Spleen (tissue), 7 donors: ENCODE results near the gene MIA2.

Source experiments
- POLR2A ChIP-seq, 3 donors: fragments of 450-650 bp; IDR thresholded peaks; one replicate each; pipeline ENCODE4 v1.5.1; 2017; ENCODE audit warnings: antibody characterized with exemption in 3 of 3, mild to moderate bottlenecking in 1 of 3
- TF ChIP-seq, protein P1 (sequence below), 11 experiments: fragments of 200-600 bp in 7 of 11; fragments of 450-650 bp in 4 of 11; sonication (generic) in 4 of 11; IDR thresholded peaks in 8 of 11; conservative IDR thresholded peaks in 3 of 11; 1 replicate in 7 of 11; 2 replicates in 4 of 11; pipeline versions ENCODE4 v1.4.0 to v1.8.0; 2016 to 2021; ENCODE audit warnings: antibody characterized with exemption in 11 of 11, inconsistent platforms in 4 of 11, mild to moderate bottlenecking in 1 of 11
- donor health status: DM: no; HTN: no; CAD: no; lungs with moderate emphysema.
- donor health status: DM: no; HTN: no; CAD: no.
- donor health status: DM: no; HTN: no; CAD: no.

- TF ChIP-seq POLR2A (IDR thresholded peaks at IDR 0.05) = no peak
- TF ChIP-seq, protein P1, sequence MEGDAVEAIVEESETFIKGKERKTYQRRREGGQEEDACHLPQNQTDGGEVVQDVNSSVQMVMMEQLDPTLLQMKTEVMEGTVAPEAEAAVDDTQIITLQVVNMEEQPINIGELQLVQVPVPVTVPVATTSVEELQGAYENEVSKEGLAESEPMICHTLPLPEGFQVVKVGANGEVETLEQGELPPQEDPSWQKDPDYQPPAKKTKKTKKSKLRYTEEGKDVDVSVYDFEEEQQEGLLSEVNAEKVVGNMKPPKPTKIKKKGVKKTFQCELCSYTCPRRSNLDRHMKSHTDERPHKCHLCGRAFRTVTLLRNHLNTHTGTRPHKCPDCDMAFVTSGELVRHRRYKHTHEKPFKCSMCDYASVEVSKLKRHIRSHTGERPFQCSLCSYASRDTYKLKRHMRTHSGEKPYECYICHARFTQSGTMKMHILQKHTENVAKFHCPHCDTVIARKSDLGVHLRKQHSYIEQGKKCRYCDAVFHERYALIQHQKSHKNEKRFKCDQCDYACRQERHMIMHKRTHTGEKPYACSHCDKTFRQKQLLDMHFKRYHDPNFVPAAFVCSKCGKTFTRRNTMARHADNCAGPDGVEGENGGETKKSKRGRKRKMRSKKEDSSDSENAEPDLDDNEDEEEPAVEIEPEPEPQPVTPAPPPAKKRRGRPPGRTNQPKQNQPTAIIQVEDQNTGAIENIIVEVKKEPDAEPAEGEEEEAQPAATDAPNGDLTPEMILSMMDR (IDR thresholded peaks at IDR 0.05 in 8 of 11, conservative IDR thresholded peaks at IDR 0.05 in 3 of 11) = no peak
Measured at GRCh38 chr14:39272918-39273317, 39.2 kb downstream of the MIA2 start.
